GM18909 (cell line): ENCODE measurements around the gene PITX1.
"Not testable (repeated sequence)": the region's sequence is repeated elsewhere in the genome, so short reads cannot be mapped to it uniquely, and the experiment has no call there.

Experiments used
- ATAC-seq: cut with Tn5 transposase; IDR thresholded peaks from one replicate; pipeline ENCODE4 v1.9.1; 2021; ENCODE audit warnings: mild to moderate bottlenecking; ENCODE audit not compliant: unreplicated experiment, poor library complexity

PITX1 gene

DNA sequence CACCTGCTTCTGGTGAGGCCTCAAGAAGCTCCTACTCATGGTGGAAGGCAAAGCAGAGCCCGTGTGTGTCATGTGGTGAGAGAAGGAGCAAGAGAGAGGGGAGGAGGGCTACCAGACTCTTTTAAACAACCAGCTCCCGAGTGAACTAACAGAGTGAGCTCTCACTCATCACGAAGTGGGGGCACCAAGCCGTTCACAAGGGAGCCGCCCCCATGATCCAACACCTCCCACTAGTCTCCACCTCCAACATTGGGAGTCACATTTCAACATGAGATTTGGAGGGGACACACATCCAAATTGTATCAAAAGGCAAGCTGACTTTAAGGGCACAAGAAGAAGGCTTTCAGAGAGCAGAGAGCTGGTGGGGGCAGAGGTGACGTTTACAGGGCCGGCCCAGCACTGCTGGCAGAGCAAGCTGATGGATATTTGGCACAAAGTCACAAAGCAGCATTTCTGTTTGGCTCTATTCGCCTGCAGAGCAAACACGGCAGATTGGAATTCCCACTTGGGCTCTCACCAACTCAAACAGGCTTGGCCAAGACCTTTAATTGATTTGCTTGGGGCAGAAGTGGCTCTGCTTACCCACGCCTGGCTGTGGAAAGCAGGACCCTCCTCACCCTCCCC, 20.0 kb downstream of the PITX1 start:
- no peak for ATAC-seq

DNA sequence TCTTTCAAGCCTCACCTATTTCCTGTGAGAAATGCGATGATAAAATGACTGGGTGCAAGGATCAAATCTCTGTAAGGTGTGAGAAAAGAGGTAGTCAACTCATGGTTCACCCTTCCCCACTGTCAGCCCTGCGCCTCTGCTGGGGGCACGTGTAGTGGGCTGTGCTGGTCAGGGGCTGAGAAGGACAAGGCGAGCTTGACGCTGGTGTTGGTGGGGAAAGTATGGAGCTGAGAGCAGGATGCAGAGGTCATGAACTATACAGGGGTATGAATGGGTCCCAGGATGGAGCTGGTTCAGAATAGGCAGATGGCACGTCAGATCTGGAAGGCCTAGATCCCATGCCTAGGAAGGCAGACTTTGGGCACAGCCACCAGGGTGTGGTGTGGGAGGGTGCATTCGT, 20.6 kb downstream of the PITX1 start:
- no peak for ATAC-seq

DNA sequence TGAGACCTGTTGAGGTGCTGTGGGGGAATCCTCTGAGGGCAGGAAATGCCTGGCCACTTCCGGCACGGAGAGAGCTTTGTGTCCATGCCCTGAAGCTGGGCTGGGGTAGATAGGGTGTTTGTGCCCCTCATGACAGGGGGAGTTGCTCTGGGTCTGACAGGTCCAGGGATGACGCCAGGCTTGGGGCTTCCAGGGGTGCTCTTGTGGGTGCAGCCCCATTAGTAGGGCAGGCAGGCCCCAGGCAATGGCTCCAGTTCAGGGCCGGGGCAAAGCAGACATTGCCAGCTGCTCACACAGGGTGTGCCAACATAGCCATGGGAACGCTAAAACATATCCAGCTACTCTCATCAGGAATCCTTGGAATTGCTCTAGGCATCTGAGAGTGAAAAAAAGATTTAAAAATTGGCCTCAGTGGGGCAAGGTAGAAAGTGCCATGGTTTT, 21.1 kb downstream of the PITX1 start:
- no peak for ATAC-seq

DNA sequence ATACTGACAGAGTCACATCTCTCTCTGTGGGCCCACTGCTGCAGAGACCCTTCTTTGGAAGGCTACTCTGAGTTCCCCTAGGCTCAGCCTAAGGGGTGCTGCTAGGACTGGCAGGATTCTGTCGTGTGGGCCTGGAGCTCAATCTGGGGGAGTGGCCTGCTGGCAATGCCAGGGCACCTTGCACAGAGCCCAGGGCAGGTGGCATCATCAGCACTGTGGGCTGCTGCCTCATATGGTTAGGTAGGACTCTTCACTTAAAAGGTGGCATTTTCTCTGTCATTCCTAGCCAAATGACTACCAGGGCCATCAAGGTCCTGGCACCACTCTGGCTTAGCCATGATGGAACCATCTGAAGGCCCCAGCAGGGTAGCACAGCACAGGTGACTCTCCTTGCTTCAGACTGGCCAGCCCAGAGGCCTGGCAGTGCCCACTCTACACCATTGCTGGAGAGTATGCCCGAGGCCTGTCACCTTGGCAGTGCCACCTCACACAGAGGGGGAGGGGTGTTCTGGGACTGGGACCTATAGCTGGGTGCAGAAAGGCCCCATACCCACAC, 21.9 kb downstream of the PITX1 start:
- no peak for ATAC-seq

DNA sequence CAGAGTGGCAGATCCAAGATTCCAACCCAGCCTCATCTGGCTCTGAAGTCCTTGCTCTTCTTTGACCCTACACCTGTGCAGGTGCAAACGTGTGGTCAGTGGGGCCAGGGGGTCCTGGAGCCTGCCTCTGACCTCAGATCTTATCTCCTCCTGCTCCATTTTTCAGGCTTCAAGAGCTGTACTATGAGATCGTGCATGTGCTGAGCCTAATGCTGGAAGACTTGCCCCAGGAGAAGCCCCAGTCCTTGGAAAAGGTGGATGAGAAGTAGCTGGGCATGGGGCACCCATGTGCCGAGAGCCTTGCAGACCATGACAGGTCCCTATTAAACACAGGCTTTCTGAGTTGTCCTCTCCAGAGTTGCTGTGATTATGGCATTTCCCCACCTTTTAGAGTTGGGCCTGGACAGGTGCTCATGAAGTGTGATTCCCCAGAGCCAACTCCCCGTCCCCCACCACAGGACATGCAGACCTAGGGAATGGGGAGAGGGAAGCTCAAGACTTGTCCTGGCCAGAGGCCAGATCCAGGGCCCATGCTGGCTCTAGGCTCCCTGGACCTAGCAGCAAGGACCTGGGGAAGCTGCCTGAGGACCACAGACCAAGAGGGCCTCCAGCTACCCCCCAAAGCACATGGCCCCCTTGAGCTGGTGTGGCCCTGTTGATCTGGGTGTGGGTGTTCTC, 22.5 kb downstream of the PITX1 start:
- ATAC-seq = no peak

DNA sequence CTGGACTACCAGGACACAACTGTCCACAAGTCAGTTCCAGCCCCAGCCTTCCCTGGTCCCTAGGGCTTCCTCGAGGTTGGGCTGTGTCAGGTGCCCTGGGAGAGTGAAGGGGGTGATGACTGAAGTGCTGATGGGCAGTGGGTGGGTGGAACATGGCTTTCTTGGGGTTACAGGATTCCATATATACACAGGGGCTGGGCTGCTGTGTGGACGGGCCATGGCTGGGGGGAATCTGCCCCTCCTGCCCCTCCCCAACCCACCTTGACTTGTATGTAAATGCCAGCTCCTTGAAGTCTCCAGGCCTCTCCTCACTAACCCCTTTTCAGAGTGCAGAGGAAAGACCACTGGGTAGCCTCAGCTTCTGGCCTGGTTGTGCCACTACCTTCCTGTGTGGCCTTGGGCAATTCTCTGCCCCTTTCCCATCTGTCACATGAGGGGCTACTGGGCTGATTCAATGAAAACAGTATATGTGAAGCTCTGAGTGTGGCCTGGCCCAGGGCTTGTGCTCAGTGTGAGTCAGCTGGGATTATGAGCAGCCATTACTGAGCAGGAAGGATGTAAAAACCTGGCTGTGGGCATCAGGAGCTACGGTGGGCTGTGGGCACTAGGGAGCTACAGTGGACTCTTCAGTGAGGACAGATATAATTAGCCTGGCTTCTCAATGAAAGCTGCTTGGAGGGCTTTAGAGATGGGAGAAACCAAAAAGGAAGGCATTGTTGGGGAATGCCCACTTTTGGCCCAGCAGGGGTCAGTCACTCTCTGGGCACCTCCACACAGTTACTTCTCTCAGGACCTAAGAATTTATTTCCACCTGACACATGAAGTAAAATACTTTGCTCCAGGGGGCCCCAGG, 23.3 kb downstream of the PITX1 start:
- no peak for ATAC-seq

DNA sequence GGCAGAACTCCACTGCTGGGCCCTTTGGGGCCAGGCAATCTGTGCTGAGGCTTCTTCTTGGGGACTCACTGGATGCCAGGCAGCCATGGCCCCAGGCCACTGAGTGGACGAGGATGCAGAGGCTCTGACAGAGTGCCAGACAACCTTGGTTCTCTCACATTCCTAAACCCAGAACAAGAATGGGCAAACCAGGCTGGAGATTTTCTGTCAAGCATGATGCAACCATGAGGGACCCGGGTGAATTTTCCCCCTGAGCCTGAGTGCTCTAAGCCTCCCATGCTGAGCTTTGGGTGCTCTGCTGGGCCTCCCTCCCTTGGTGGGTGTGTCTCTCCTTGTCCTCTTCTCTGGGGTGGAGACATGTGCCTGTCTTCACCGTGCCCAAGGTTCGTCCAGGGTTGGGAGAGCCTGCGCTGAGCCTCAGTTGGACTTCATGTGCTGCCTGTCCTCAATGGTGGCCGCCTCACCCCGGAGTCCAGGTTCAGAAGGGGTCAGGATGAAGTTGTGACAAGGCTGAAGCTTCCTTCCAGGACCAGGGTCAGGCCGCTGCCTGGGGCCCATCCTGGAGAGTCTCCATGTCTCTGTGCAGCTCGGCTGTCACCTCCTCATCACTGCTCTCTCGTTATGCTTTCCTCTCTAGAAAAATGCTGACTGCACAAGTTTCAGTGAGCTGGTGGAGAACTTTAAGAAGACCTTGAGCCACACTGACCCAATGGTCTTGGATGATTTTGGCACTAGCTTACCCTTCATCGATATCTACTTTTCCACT, 24.1 kb downstream of the PITX1 start:
- no peak for ATAC-seq

DNA sequence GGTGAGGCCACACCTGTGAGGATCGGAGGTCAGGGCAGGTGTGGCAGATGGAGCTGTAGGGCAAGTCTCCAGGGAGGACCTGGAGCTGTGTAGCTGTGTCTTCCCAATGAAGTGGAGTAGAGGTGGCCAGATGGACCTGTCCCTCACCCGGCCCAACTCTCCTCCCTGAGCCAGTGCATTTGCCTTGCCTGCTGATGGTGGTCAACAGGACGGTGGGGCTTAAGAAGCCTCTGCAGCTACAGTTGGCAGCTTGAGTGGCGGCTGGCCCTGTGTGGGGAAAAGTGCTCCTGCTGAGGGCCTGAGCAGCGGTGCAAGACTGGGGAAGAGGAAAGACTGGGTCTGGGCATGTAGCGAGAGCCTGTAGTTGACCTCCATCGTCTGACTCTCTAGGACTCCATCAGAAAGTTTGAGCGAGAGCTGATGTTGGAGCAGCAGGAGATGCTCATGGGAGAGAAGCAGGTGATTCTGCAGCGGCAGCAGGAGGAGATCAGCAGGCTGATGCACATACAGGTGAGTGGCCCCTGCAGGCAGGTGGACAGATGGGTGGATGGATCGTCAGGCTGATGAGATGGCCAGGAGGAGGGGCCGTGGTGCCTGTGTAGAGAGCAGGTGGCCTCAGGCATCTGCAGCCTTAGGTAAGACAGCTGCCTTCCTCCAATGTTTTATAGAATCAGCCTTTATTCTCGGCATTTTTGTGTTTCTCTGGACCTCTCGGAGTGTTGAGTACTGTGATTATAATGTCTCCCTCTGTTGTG, 24.9 kb downstream of the PITX1 start:
- ATAC-seq = no peak

DNA sequence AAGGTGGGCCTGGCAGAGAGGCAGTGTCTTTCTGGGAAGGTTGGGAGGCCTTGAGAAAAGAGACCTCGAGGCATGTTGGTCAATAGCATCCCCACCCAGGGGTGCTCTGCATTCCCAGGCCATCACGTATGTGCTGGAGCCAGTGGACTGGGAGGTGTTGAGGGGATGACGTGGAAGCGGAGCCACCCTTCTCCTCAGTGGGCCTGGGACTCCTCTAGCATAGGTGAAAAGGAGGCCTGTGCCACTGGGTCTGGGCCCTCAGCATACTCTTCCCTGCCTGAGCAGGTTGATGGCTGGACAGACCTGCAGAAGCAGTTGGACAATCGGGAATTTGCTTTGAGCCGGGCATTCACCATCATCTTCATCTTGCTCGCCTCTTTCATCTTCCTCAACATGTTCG, 25.5 kb downstream of the PITX1 start:
- ATAC-seq = no peak

DNA sequence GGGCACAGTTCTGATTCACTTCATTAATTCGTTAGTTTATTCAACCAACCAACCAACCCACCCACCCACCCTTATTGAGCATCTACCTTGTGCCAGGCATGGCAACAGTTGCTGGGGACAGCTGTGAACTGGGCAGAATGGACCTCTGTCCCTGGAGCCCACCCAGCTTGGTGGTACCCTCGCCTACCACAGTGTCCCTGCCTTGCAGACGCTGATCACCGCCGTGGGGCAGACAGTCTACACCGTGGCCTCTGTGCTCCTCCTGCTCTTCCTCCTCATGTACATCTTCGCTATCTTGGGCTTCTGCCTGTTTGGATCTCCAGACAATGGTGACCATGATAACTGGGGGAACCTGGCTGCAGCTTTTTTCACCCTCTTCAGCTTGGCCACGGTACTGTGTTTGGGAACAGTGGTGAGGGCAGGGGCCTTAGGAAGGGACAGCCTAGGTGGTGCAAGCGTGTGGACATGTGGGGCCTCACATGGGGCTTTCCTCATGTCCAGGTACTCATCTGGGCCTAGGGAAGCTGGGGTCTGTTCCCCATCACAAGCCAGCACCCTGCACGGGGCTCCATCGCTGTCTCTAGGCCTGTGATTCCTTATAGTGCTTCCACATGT, 26.2 kb downstream of the PITX1 start:
- ATAC-seq = no peak

DNA sequence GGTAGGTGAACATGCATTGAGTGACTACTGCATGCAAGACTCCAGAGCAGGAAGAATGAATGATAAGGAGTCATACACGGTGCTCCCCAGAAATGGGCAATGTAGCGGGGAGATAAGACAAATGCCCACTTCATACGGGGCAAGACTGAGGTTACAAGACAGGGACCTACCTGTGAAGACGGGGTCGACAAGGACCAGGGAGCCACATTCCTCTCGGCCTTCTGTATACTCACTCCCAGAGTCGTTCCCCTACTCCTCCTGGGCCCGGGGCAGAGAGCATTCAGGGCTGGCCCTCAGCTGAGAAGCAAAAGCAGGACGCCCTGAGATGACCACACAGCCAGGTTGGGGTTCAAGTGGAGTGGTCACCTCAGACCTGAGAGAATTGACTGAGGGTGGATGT, 26.7 kb downstream of the PITX1 start:
- ATAC-seq = no peak

DNA sequence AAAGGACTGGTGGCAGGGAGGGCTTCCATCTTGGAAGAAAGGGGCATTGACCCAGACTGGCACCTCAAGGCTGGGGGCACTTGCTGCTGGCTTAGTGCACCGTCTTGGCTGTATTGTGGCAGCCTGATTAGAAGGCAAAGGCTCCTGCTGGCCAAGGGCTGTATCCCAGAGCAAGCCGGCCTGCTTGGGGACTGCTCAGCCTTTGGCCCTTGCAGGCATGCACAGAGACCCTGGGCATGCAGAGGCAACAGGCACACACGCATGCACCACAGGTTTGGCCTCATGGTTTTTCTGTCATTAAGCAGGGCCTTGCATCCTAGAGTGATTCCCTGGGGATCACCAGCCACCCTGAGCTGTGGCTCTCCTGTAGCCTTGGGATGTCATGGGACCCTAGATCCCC, 29.0 kb downstream of the PITX1 start:
- no peak for ATAC-seq

DNA sequence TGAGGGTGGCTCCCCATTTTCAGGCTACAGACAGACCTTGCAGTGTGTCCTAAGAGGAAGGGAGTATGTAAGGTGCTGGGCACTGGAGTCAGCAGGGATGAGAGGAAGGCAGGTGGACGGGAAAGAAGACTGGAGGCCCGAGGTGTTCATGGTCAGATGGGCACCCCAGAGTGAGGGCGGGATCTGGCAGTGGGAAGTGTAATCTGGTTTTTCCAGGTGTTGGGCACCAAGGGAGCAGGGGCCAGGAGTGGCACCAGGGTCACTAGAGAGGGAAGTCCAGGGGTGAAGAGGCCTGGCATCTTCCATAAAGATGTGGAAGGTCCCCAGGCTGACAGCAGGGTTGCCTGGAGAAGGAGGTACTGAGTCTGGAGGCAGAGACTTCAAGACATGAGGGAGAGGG, 29.7 kb downstream of the PITX1 start:
- ATAC-seq = no peak

DNA sequence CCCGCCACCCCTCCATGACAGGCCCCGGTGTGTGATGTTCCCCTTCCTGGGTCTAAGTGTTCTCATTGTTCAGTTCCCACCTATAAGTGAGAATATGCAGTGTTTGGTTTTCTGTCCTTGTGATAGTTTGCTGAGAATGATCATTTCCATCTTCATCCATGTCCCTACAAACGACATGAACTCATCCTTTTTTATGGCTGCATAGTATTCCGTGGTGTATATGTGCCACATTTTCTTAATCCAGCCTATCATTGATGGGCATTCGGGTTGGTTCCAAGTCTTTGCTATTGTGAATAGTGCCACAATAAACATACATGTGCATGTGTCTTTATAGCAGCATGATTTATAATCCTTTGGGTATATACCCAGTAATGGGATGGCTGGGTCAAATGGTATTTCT, 36.0 kb downstream of the PITX1 start:
- ATAC-seq = not testable (repeated sequence)

DNA sequence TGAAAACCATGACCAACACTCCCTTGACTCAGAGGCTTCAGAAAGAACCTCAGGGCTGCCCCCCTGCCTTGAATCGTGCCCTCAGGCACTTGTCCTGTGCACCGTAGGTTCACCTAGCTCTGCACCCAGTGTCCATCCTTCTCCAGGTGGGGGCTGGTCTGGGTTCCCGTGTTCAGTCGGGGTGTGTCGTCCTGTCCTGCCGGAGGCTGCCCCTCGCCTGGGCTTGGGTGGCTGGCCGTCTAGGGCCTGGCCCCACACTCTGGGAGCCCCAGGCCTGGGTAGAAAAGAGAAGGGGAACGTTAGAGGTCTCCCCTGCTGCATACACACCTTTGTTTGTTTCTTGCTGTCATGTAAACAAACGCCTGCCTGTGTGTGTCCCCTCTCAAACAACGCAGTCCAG, 37.0 kb downstream of the PITX1 start:
- ATAC-seq = no peak

DNA sequence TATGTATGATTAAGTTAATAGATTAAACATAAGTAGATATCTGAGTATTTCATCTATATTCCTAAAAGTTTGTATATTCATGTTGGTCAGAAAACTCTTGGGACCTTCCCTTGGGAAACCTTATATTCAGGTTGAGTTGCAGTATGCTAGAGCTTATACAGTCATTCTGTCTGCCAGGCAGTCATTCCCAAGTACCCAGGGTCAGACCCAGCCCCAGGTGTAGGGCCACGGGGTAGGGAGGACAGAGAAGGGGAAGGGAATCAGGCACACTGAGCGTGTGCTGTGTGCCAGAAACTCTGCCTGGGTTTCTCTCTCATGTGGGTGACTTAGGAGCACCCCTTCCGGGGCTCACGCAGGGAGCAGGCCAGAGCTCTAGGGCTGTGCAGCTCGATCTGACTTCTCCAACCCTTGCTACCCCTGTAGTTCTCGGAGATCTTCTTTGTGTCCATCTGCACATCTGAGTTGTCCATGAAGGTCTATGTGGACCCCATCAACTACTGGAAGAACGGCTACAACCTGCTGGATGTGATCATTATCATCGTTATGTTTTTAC, 38.1 kb downstream of the PITX1 start:
- no peak for ATAC-seq

DNA sequence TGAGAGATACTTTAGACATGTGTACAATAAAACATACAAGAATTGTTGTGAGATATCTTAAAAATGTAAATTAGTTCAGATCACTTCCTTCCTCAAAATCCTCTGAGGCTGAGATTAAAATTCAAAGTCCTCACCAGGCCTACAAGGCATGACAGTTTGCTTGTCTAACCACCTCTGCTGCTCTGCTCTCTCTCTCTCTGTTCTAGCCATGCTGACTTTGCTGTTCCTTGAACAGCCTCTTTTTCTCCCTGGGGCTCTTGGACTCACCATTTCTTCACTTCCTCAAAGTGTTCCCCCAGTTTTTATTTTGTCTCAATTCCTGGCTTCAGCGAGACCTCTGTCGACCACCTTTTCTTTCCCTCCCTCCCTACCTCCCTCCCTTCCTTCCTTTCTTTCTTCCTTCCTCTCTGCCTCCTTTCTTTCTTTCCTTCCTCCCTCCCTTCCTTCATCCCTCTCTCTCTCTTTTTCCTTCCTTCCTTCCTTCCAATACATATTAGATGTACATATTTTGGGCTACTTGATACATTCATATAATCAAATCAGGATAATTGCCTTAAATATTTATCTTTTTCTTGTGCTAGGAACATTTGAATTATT, 39.4 kb downstream of the PITX1 start:
- no peak for ATAC-seq

DNA sequence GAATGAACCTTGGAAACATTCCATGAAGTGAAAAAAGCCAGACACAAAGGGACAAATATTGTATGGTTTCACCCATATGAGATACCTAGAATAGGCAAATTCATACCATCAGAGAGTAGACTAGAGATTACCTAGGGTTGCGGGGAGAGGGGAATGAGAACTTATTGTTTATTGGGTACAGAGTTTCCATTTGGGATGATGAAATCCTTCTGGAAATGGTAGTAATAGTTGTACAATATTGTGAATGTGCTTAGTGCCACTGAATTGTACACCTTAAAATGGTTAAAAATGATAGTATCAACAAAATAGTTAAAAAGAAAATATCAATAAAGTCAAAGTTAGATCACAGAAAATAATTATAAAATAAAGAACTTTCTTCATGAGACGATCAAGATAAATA, 40.9 kb downstream of the PITX1 start:
- ATAC-seq = no peak

DNA sequence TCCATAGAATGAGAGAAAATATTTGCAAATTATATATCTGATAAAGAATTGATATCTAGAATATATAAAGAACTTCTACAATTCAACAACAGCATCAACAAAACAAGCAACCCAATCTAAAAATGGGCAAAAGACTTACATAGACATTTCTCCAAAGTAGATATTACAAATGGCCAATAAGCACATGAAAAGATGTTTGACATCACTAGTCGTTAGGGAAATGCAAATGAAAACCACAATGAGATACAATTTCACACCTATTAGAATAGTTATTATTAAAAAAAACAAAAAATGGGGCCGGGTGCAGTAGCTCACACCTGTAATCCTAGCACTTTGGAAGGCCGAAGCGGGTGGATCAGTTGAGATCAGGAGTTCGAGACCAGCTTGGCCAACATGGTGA, 41.9 kb downstream of the PITX1 start:
- no peak for ATAC-seq
